ENCODE results near the gene SHC4.

DNA sequence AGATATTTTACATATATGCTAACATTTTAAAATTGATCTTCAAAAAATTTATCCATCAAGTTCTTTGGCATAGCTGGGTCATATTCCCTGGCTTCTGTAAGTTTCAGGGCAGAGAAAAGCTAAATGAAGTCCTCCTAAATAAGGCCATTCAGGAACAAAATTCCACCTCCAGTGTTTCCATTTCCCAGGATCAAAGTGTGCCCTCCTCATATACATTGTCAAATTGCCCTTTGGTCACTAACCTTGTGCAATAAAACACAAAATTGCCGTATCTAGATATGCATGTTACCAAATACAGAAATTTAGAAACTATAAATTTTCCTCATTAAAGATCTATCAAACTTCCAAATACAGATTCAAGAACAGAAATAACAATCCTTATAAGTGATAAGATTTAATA, 163.5 kb downstream of the SHC4 start:
- TF ChIP-seq CTCF (IDR thresholded peaks at IDR 0.05) (no peak), POLR2A (IDR thresholded peaks at IDR 0.05) (no peak), POLR2AphosphoS5 (IDR thresholded peaks at IDR 0.05) (no peak)
